Measurements from ENCODE around the gene ZNF236. TPM values are rescaled to one million over a fixed set of nuclear protein-coding genes. Genes with fewer than 3 reads are reported as not detected.

Gene ZNF236
- total RNA-seq, 6 experiments from 2014 or later = 6.3 to 10.4 (median 8.1) TPM

- no peaks in the 10 kb centered on the region for H3K9me3 Mint-ChIP-seq
- no peaks in the 10 kb centered on the region for H3K36me3 Mint-ChIP-seq (ENCODE audit: low read depth)
- no peak overlapping the region for H3K4me3 Mint-ChIP-seq
- no peak for DNase-seq
- H3K27me3 Mint-ChIP-seq (ENCODE audit: insufficient read depth) = no peaks in the 10 kb centered on the region; the same call in 1 of the 2 replicates
- H3K27ac Mint-ChIP-seq = no peak overlapping the region
- TF ChIP-seq, protein P1, sequence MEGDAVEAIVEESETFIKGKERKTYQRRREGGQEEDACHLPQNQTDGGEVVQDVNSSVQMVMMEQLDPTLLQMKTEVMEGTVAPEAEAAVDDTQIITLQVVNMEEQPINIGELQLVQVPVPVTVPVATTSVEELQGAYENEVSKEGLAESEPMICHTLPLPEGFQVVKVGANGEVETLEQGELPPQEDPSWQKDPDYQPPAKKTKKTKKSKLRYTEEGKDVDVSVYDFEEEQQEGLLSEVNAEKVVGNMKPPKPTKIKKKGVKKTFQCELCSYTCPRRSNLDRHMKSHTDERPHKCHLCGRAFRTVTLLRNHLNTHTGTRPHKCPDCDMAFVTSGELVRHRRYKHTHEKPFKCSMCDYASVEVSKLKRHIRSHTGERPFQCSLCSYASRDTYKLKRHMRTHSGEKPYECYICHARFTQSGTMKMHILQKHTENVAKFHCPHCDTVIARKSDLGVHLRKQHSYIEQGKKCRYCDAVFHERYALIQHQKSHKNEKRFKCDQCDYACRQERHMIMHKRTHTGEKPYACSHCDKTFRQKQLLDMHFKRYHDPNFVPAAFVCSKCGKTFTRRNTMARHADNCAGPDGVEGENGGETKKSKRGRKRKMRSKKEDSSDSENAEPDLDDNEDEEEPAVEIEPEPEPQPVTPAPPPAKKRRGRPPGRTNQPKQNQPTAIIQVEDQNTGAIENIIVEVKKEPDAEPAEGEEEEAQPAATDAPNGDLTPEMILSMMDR (IDR thresholded peaks at IDR 0.05) = peak; percentile 82
- no peaks in the 10 kb centered on the region for H3K4me1 Mint-ChIP-seq (ENCODE audit: low read depth)
These were observed 53.3 kb downstream of the ZNF236 start for GRCh38 chr18:76875390-76876325.

GRCh38 chr18:76878426-76878825 lies 56.1 kb downstream of the ZNF236 start:
- no peak for DNase-seq
- Mint-ChIP-seq H3K36me3 (ENCODE audit: low read depth) (peaks cover 8% of the 10 kb centered on the region; the same call in 1 of the 2 replicates), H3K4me3 (no peak overlapping the region), H3K27me3 (ENCODE audit: insufficient read depth) (no peaks in the 10 kb centered on the region; the same call in 1 of the 2 replicates), H3K27ac (no peak overlapping the region), H3K9me3 (no peaks in the 10 kb centered on the region), H3K4me1 (ENCODE audit: low read depth) (no peaks in the 10 kb centered on the region)
- TF ChIP-seq, protein P1 (IDR thresholded peaks at IDR 0.05) = no peak

GRCh38 chr18:76880026-76880425 lies 57.7 kb downstream of the ZNF236 start:
- no peak overlapping the region for H3K27ac Mint-ChIP-seq
- no peak overlapping the region for H3K4me3 Mint-ChIP-seq
- H3K36me3 Mint-ChIP-seq (ENCODE audit: low read depth) = peaks cover 8% of the 10 kb centered on the region; the same call in 1 of the 2 replicates
- no peak for DNase-seq
- no peaks in the 10 kb centered on the region for H3K9me3 Mint-ChIP-seq
- H3K4me1 Mint-ChIP-seq (ENCODE audit: low read depth) = no peaks in the 10 kb centered on the region
- H3K27me3 Mint-ChIP-seq (ENCODE audit: insufficient read depth) = no peaks in the 10 kb centered on the region; the same call in 1 of the 2 replicates
- TF ChIP-seq, protein P1 (IDR thresholded peaks at IDR 0.05) = no peak

DNA sequence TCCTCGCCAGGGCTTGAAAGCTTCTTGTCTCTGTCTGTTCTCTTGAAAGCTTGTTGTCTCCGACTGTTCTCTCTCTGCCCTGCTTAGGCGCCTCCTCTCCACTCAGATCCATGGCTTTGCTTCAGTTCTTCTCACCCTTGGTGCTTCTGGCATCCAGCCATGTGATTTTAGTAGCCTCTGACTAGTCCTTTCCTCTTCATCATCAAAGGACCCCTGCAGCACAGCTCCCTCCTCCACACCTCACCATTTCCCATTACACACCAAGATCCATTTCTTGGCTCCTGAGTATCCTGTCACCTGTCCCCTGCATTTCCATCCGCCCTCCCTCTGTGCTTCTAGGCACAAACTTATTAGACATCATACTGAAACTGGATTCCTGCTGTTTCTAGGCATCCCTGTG lies 59.4 kb downstream of the ZNF236 start:
- peaks cover 16% of the 10 kb centered on the region for H3K36me3 Mint-ChIP-seq (ENCODE audit: low read depth)
- no peak overlapping the region for H3K4me3 Mint-ChIP-seq
- H3K27ac Mint-ChIP-seq = no peak overlapping the region

GRCh38 chr18:76882146-76882545 lies 59.8 kb downstream of the ZNF236 start:
- H3K27ac Mint-ChIP-seq = no peak overlapping the region
- no peaks in the 10 kb centered on the region for H3K4me1 Mint-ChIP-seq (ENCODE audit: low read depth)
- peaks cover 20% of the 10 kb centered on the region for H3K36me3 Mint-ChIP-seq (ENCODE audit: low read depth)
- H3K9me3 Mint-ChIP-seq = no peaks in the 10 kb centered on the region
- no peaks in the 10 kb centered on the region for H3K27me3 Mint-ChIP-seq (ENCODE audit: insufficient read depth)
- TF ChIP-seq, protein P1 (IDR thresholded peaks at IDR 0.05) = no peak
- no peak for DNase-seq
- no peak overlapping the region for H3K4me3 Mint-ChIP-seq

More for the DNA sequence above, 59.4 kb downstream of the ZNF236 start:
- TF ChIP-seq, protein P1 (IDR thresholded peaks at IDR 0.05) = no peak
- Mint-ChIP-seq H3K9me3 (no peaks in the 10 kb centered on the region), H3K4me1 (ENCODE audit: low read depth) (no peaks in the 10 kb centered on the region), H3K27me3 (ENCODE audit: insufficient read depth) (no peaks in the 10 kb centered on the region)
- no peak for DNase-seq
